NCI-H2196 (cell line): Measurements from ENCODE around the gene MYL6B.

Source experiments
- DNase-seq: peaks from one replicate; lab custom pipeline; 2025; ENCODE audit not compliant: unreplicated experiment; lab: John Stamatoyannopoulos, UW

The MYL6B gene

GRCh38 chr12:56121204-56121870 is 31.1 kb upstream of the MYL6B start:
- no peak for DNase-seq

GRCh38 chr12:56122637-56123036 is 29.8 kb upstream of the MYL6B start:
- no peak for DNase-seq

- DNase-seq = no peak
These were observed 28.3 kb upstream of the MYL6B start for GRCh38 chr12:56124133-56124532.

- DNase-seq = no peak
These were observed 25.6 kb upstream of the MYL6B start for GRCh38 chr12:56126732-56127239.

- no peak for DNase-seq
These were observed 24.9 kb upstream of the MYL6B start for GRCh38 chr12:56127485-56127887.

- DNase-seq = peak; percentile 99
These were observed 24.3 kb upstream of the MYL6B start, which contains the start of gene ESYT1 for GRCh38 chr12:56127888-56128669. Gene ESYT1 (plus strand): TSS chr12:56128267. CDS start chr12:56128320, 53 bp downstream.

GRCh38 chr12:56128670-56129205 is 23.6 kb upstream of the MYL6B start:
- DNase-seq = no peak

GRCh38 chr12:56129206-56129941 is 23.0 kb upstream of the MYL6B start:
- no peak for DNase-seq

- no peak for DNase-seq
These were observed 22.4 kb upstream of the MYL6B start for GRCh38 chr12:56129942-56130495.

GRCh38 chr12:56130876-56131275 is 21.5 kb upstream of the MYL6B start:
- DNase-seq = no peak

GRCh38 chr12:56134897-56135296 is 17.5 kb upstream of the MYL6B start:
- DNase-seq = no peak

GRCh38 chr12:56137853-56138571 is 14.4 kb upstream of the MYL6B start:
- no peak for DNase-seq

GRCh38 chr12:56141946-56142784 is 10.2 kb upstream of the MYL6B start:
- no peak for DNase-seq

- DNase-seq = no peak
These were observed 9.2 kb upstream of the MYL6B start for GRCh38 chr12:56143217-56143616.

GRCh38 chr12:56143870-56144269 is 8.5 kb upstream of the MYL6B start:
- no peak for DNase-seq

- DNase-seq = no peak
These were observed 7.2 kb upstream of the MYL6B start for GRCh38 chr12:56145217-56145616.

- DNase-seq = no peak
These were observed 5.6 kb upstream of the MYL6B start for GRCh38 chr12:56146492-56147460.

- peak; percentile 31 for DNase-seq
These were observed 1.8 kb upstream of the MYL6B start for GRCh38 chr12:56150563-56150962.
